A549 treated with AZD9567 at 1 μM for 4 hours (cell line): Measurements from ENCODE around the gene CMIP. TPM values are rescaled to one million over a fixed set of nuclear protein-coding genes. Genes with fewer than 3 reads are reported as not detected.

ENCODE experiments used
- total RNA-seq: library from RNA; stranded (reverse); fragments of 200-300 nt; extraction: Qiagen RNA extraction; gene quantifications from 5 replicates; pipeline ENCODE4 v1.2.3, GENCODE V29; 2022; ENCODE audit not compliant: insufficient read depth

CMIP gene
- total RNA-seq: 89.3 to 110 TPM (median 106 TPM) in 5 replicates

GRCh38 chr16:81444448-81445121, at the start of gene CMIP:
Gene CMIP (plus strand): TSS chr16:81444808.

Other genes starting within 250 kb of the CMIP start
- 0.73 to 1.2 TPM (median 0.96 TPM) in 4 of 5 replicates, not detected in the other for gene BCO1, start 206.1 kb upstream of the CMIP start, total RNA-seq
- 2.2 to 3.9 TPM (median 2.7 TPM) in 5 replicates for gene GAN, start 129.8 kb upstream of the CMIP start, total RNA-seq